Measurements from ENCODE around the gene TNFAIP1. TPM values are rescaled to one million over a fixed set of nuclear protein-coding genes. Genes with fewer than 3 reads are reported as not detected.
"Not testable (repeated sequence)": the region's sequence is repeated elsewhere in the genome, so short reads cannot be mapped to it uniquely, and the experiment has no call there.

TNFAIP1 gene
- total RNA-seq, 2 donors from 2014 or later: 15.2 to 15.8 TPM

DNA sequence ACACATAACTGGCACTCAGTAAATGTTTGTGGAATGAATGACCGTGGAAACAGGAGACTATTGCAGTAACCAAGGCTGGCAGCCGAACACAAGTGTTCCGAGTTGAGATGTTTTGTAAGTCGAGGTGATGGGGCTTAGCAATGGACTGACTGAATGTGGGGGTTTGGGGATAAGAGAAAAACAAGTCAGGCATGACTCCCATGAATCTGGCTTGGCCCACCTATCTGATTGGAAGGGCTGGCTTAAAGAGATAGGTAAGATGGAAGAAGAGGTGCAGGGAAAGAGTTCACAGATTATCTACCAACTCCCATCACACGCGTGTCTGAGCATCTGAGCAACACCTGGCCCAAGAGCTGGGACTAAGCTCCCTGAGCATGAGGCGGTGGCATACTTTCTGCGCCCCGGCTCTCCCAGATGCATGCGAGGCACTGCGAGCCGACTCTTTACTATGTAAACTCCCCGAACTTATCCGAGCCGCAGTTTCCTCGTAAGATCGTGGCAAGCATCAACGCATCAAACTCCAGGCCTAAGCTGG lies 828 bp upstream of the TNFAIP1 start:
- 3 to 4% methylated on average over 15 to 18 of the region's 18 CpGs for WGBS, 2 donors
- H3K4me3 ChIP-seq: peak overlapping the region; percentile 49 to 89
- ATAC-seq (no peak), DNase-seq (peak in 1 of 4 donors; percentile 44)
- no peaks in the 10 kb centered on the region for H3K9me3 ChIP-seq
- peaks cover 64% of the 10 kb centered on the region for H3K4me1 ChIP-seq
- H3K27ac ChIP-seq: peak overlapping the region; percentile 74 to 97 (median 93)
- no peaks in the 10 kb centered on the region for H3K27me3 ChIP-seq
- H3K36me3 ChIP-seq (replicated peaks in 1 of 2; ENCODE audit: insufficient read depth in 1 of 2, low read depth in 2 of 2): no peaks in the 10 kb centered on the region
- TF ChIP-seq POLR2A (IDR thresholded peaks at IDR 0.05): no peak
- TF ChIP-seq, protein P1, sequence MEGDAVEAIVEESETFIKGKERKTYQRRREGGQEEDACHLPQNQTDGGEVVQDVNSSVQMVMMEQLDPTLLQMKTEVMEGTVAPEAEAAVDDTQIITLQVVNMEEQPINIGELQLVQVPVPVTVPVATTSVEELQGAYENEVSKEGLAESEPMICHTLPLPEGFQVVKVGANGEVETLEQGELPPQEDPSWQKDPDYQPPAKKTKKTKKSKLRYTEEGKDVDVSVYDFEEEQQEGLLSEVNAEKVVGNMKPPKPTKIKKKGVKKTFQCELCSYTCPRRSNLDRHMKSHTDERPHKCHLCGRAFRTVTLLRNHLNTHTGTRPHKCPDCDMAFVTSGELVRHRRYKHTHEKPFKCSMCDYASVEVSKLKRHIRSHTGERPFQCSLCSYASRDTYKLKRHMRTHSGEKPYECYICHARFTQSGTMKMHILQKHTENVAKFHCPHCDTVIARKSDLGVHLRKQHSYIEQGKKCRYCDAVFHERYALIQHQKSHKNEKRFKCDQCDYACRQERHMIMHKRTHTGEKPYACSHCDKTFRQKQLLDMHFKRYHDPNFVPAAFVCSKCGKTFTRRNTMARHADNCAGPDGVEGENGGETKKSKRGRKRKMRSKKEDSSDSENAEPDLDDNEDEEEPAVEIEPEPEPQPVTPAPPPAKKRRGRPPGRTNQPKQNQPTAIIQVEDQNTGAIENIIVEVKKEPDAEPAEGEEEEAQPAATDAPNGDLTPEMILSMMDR (IDR thresholded peaks at IDR 0.05): no peak
- intact Hi-C loops (cut with DNase I): no loop called here

- Histone ChIP-seq H3K36me3 (replicated peaks in 1 of 2; ENCODE audit: insufficient read depth in 1 of 2, low read depth in 2 of 2) (peaks cover 0 to 6% of the 10 kb centered on the region in 2 donors), H3K9me3 (no peaks in the 10 kb centered on the region), H3K27ac (peak overlapping the region; percentile 92 to 97 (median 96)), H3K27me3 (no peaks in the 10 kb centered on the region), H3K4me3 (peak overlapping the region; percentile 60 to 91), H3K4me1 (peaks cover 62% of the 10 kb centered on the region)
- DNase-seq (peak; percentile 67 to 89 (median 72)), ATAC-seq (peak; percentile 38)
- WGBS, 2 donors: 2 to 3% methylated on average over 29 of the region's 29 CpGs
- intact Hi-C loops (cut with DNase I): no loop called here
- TF ChIP-seq, protein P1 (IDR thresholded peaks at IDR 0.05): no peak
- TF ChIP-seq POLR2A (IDR thresholded peaks at IDR 0.05): peak in 2 of 3 donors; percentile 51 to 59
Observed at GRCh38 chr17:28335959-28336871, 654 bp downstream of the TNFAIP1 start.

GRCh38 chr17:28338056-28338768 lies 2.7 kb downstream of the TNFAIP1 start:
- no peak for DNase-seq
- ATAC-seq: no peak
- H3K36me3 ChIP-seq (replicated peaks in 1 of 2; ENCODE audit: insufficient read depth in 1 of 2, low read depth in 2 of 2): peaks cover 0 to 24% of the 10 kb centered on the region in 2 donors
- intact Hi-C loops (cut with DNase I): no loop called here
- peak overlapping the region in 2 of 4 donors; percentile 28 to 52 for H3K27ac ChIP-seq
- H3K4me3 ChIP-seq: no peak overlapping the region
- no peak for TF ChIP-seq POLR2A (IDR thresholded peaks at IDR 0.05)
- TF ChIP-seq, protein P1 (IDR thresholded peaks at IDR 0.05): no peak
- H3K9me3 ChIP-seq: no peaks in the 10 kb centered on the region
- 59 to 68% methylated on average over 5 of the region's 5 CpGs for WGBS, 2 donors
- no peaks in the 10 kb centered on the region for H3K27me3 ChIP-seq
- peaks cover 42% of the 10 kb centered on the region for H3K4me1 ChIP-seq

GRCh38 chr17:28338769-28339212 lies 3.2 kb downstream of the TNFAIP1 start:
- intact Hi-C loops (cut with DNase I); H3K27me3 ChIP-seq; ATAC-seq; DNase-seq; H3K9me3 ChIP-seq; H3K4me3 ChIP-seq: not testable (repeated sequence)
- H3K4me1 ChIP-seq: peaks cover 36% of the 10 kb centered on the region
- H3K36me3 ChIP-seq (replicated peaks in 1 of 2; ENCODE audit: insufficient read depth in 1 of 2, low read depth in 2 of 2): peaks cover 0 to 28% of the 10 kb centered on the region in 2 donors
- peak overlapping the region in 2 of 4 donors; percentile 28 to 52 for H3K27ac ChIP-seq
- WGBS, 2 donors: 88 to 95% methylated on average over 8 of the region's 8 CpGs

DNA sequence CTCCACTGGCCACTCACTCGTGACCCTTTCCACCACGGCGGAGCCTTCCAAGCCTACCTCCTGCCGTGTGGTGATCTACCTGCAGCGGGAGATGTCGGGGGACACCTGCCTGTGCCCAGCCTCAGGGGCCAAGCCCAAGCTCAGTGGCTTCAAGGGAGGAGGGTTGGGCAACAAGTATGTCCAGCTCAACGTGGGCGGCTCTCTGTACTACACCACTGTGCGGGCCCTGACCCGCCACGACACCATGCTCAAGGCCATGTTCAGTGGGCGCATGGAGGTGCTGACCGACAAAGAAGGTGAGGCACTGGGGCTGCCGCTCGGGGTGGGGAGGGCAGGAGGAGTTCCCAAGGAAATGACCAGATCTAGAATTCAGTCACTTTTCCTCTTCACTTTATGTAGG lies 3.9 kb downstream of the TNFAIP1 start:
- ATAC-seq: no peak
- H3K9me3 ChIP-seq: no peaks in the 10 kb centered on the region
- H3K4me1 ChIP-seq: peaks cover 33% of the 10 kb centered on the region
- WGBS, 2 donors: 85 to 87% methylated on average over 12 to 15 of the region's 15 CpGs
- no peak for DNase-seq
- H3K27me3 ChIP-seq: no peaks in the 10 kb centered on the region
- intact Hi-C loops (cut with DNase I): no loop called here
- peaks cover 0 to 35% of the 10 kb centered on the region in 2 donors for H3K36me3 ChIP-seq (replicated peaks in 1 of 2; ENCODE audit: insufficient read depth in 1 of 2, low read depth in 2 of 2)
- TF ChIP-seq, protein P1 (IDR thresholded peaks at IDR 0.05): no peak
- peak overlapping the region in 1 of 4 donors; percentile 16 for H3K27ac ChIP-seq
- no peak overlapping the region for H3K4me3 ChIP-seq
